Parathyroid adenoma (tissue), 2 donors: ENCODE data around the gene C1QL2.

Experiments
- H2AFZ ChIP-seq: fragments of 300-600 bp; sonication (generic); one replicate; pipeline ENCODE4 v1.7.0; 2017; ENCODE audit warnings: antibody characterized with exemption, mild to moderate bottlenecking
- H3K27ac ChIP-seq: fragments of 300-600 bp; sonication (generic); one replicate; pipeline ENCODE4 v1.7.0; 2017
- H3K27me3 ChIP-seq: fragments of 300-600 bp; sonication (generic); one replicate; pipeline ENCODE4 v1.7.0; 2017; ENCODE audit warnings: low read length; ENCODE audit not compliant: control insufficient read depth, insufficient read depth
- H3K36me3 ChIP-seq: fragments of 300-600 bp; sonication (generic); one replicate; pipeline ENCODE4 v1.7.0; 2017; ENCODE audit warnings: low read length; ENCODE audit not compliant: control insufficient read depth, insufficient read depth
- H3K4me1 ChIP-seq: fragments of 300-600 bp; sonication (generic); one replicate; pipeline ENCODE4 v1.7.0; 2017; ENCODE audit warnings: control low read depth
- H3K4me2 ChIP-seq: fragments of 300-600 bp; sonication (generic); one replicate; pipeline ENCODE4 v1.7.0; 2017; ENCODE audit warnings: low read length
- H3K4me3 ChIP-seq: fragments of 300-600 bp; sonication (generic); one replicate; pipeline ENCODE4 v1.7.0; 2017; ENCODE audit warnings: low read depth, low read length
- H3K79me2 ChIP-seq: fragments of 300-600 bp; sonication (generic); one replicate; pipeline ENCODE4 v1.7.0; 2017; ENCODE audit warnings: control low read depth
- H3K9ac ChIP-seq: fragments of 300-600 bp; sonication (generic); one replicate; pipeline ENCODE4 v1.7.0; 2017; ENCODE audit warnings: mild to moderate bottlenecking
- H3K9me3 ChIP-seq: fragments of 300-600 bp; sonication (generic); one replicate; pipeline ENCODE4 v1.7.0; 2017; ENCODE audit warnings: low read length; ENCODE audit not compliant: control insufficient read depth
- TF ChIP-seq, protein P1 (sequence below): fragments of 300-600 bp; sonication (generic); IDR thresholded peaks from one replicate; pipeline ENCODE4 v1.7.0; 2017; ENCODE audit warnings: antibody characterized with exemption, mild to moderate bottlenecking
- donor health status: primary hyperparathyroidism.

C1QL2 gene

DNA sequence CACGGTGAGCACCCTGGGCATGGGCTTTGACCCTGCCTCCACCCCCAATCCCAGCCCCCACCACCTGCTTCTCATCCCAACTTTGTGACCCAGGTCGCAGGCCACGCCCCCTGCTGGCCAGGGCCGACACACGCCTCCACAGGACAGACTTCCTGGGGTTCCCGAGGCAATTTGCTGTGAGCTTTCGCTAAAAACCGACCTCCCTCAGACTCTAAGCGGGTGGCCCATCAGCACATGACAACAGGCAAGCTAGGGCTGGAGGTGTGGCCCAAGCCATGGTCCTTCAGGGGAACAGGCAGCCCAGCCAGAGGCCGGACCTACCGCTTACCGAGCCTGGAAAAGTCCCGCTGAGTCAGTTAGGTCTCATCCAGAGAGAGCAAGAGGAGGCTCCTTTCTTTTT, 31.9 kb downstream of the C1QL2 start:
- Histone ChIP-seq H3K4me1 (peaks cover 10% of the 10 kb centered on the region), H3K27ac (no peak overlapping the region), H2AFZ (no peak overlapping the region), H3K36me3 (no peaks in the 10 kb centered on the region), H3K27me3 (peaks cover 6% of the 10 kb centered on the region), H3K79me2 (no peaks in the 10 kb centered on the region), H3K9ac (no peak overlapping the region), H3K4me2 (no peak overlapping the region), H3K4me3 (no peak overlapping the region), H3K9me3 (no peaks in the 10 kb centered on the region)
- TF ChIP-seq, protein P1, sequence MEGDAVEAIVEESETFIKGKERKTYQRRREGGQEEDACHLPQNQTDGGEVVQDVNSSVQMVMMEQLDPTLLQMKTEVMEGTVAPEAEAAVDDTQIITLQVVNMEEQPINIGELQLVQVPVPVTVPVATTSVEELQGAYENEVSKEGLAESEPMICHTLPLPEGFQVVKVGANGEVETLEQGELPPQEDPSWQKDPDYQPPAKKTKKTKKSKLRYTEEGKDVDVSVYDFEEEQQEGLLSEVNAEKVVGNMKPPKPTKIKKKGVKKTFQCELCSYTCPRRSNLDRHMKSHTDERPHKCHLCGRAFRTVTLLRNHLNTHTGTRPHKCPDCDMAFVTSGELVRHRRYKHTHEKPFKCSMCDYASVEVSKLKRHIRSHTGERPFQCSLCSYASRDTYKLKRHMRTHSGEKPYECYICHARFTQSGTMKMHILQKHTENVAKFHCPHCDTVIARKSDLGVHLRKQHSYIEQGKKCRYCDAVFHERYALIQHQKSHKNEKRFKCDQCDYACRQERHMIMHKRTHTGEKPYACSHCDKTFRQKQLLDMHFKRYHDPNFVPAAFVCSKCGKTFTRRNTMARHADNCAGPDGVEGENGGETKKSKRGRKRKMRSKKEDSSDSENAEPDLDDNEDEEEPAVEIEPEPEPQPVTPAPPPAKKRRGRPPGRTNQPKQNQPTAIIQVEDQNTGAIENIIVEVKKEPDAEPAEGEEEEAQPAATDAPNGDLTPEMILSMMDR, result peak; percentile 24

DNA sequence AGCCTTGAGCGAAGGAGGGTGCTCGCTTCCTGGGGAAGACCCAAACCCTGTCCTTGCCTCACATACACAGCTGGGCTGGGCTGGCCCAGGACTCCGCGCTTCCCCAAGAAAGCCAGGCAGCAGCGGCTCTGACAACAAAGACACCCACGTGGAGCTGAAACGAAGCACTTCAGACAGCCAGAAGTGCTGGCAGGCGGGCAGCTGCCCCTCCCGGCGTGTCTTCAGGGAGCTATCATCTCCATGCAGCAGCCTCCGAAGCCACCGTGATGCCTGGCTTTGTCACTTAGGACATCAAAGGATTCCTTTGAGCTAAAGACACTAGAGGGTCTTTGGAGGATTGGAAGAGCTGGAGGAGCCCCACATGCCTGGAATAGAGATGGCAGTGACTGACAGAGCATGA, 35.2 kb downstream of the C1QL2 start:
- no peaks in the 10 kb centered on the region for H3K9me3 ChIP-seq
- H3K4me1 ChIP-seq, result no peaks in the 10 kb centered on the region
- no peak overlapping the region for H3K27ac ChIP-seq
- H3K79me2 ChIP-seq, result no peaks in the 10 kb centered on the region
- H3K4me3 ChIP-seq, result no peak overlapping the region
- no peak overlapping the region for H2AFZ ChIP-seq
- no peak overlapping the region for H3K9ac ChIP-seq
- H3K36me3 ChIP-seq, result no peaks in the 10 kb centered on the region
- TF ChIP-seq, protein P1, result no peak
- H3K4me2 ChIP-seq, result no peak overlapping the region
- peaks cover 6% of the 10 kb centered on the region for H3K27me3 ChIP-seq

DNA sequence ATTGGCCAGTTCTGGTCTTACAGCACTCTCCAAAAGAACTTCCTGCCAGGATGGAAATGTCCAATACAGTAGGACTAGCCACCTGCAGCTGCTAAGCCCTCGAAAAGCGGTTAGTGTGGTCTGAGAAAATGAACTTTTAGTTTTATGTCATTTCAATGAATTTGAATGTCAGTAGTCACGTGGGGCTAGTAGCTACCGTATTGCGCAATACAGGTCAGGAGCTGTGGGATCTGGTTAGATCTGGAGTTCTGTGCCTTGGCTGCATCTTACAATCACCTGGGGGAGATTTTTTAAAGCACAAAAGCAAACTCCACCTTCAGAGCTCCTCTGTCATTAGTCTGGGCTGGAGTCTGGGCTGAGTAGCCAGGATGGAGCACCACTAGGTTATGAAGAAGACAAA, 35.9 kb downstream of the C1QL2 start:
- no peaks in the 10 kb centered on the region for H3K4me1 ChIP-seq
- no peaks in the 10 kb centered on the region for H3K9me3 ChIP-seq
- H3K79me2 ChIP-seq, result no peaks in the 10 kb centered on the region
- H3K4me2 ChIP-seq, result no peak overlapping the region
- TF ChIP-seq, protein P1, result no peak
- no peak overlapping the region for H3K4me3 ChIP-seq
- no peaks in the 10 kb centered on the region for H3K36me3 ChIP-seq
- no peak overlapping the region for H3K27ac ChIP-seq
- H3K27me3 ChIP-seq, result peaks cover 6% of the 10 kb centered on the region
- no peak overlapping the region for H2AFZ ChIP-seq
- H3K9ac ChIP-seq, result no peak overlapping the region

DNA sequence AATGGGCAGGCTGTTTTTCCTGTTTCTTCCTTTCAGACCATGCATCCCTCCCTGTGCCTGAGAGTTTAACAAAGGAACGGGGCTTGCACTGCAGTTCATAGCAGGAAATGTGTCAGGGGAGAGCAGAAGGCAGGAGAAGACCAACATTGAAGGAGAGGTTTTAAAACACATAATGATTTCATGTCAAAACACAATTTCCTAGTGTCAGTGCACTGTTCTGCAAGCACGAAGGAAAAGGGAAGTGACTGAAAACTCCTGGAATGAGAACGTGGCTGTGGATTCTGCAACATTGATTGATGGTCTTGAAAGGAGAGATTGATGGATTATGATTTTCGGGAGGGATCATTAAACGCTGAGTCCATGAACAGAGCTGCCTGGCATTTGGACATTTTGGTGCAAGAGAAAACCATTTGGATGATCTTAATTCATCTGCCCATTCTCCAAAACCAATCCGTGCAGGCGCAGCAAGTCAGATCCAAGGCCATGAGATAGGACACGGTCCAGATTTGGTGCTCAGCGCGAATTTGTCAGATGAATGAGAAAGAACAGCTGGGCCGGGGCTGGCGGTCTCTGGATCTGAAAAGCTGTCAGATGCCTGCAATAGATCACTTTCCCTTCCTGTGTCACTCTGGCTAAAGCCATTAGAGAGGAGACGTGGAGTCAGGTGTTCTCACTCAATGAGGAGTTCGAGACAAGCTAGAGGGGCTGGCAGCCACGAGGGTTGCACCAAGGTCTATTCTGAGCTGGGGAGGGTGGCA, 38.4 kb downstream of the C1QL2 start:
- Histone ChIP-seq H3K79me2 (no peaks in the 10 kb centered on the region), H3K9me3 (no peaks in the 10 kb centered on the region), H3K4me3 (no peak overlapping the region), H3K36me3 (no peaks in the 10 kb centered on the region), H3K4me2 (no peak overlapping the region), H3K27me3 (peaks cover 6% of the 10 kb centered on the region), H2AFZ (no peak overlapping the region), H3K4me1 (no peaks in the 10 kb centered on the region), H3K9ac (no peak overlapping the region), H3K27ac (no peak overlapping the region)
- TF ChIP-seq, protein P1, result no peak
